ENCODE measurements around the gene GABRD.

- TF ChIP-seq POLR2A (IDR thresholded peaks at IDR 0.05; ENCODE audit: extremely low read depth, insufficient read length), result no peak
- TF ChIP-seq, protein P1, sequence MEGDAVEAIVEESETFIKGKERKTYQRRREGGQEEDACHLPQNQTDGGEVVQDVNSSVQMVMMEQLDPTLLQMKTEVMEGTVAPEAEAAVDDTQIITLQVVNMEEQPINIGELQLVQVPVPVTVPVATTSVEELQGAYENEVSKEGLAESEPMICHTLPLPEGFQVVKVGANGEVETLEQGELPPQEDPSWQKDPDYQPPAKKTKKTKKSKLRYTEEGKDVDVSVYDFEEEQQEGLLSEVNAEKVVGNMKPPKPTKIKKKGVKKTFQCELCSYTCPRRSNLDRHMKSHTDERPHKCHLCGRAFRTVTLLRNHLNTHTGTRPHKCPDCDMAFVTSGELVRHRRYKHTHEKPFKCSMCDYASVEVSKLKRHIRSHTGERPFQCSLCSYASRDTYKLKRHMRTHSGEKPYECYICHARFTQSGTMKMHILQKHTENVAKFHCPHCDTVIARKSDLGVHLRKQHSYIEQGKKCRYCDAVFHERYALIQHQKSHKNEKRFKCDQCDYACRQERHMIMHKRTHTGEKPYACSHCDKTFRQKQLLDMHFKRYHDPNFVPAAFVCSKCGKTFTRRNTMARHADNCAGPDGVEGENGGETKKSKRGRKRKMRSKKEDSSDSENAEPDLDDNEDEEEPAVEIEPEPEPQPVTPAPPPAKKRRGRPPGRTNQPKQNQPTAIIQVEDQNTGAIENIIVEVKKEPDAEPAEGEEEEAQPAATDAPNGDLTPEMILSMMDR (IDR thresholded peaks at IDR 0.05; ENCODE audit: low read depth, low read length), result no peak
- TF ChIP-seq, protein P2, sequence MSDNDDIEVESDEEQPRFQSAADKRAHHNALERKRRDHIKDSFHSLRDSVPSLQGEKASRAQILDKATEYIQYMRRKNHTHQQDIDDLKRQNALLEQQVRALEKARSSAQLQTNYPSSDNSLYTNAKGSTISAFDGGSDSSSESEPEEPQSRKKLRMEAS (IDR thresholded peaks at IDR 0.05; ENCODE audit: low read depth, low read length), result no peak
- no peak for TF ChIP-seq MYC (IDR thresholded peaks at IDR 0.05; ENCODE audit: low read depth, low read length)
Measured at GRCh38 chr1:2018217-2019171, 651 bp upstream of the GABRD start.
